ENCODE data around the gene SNF8. TPM values are rescaled to one million over a fixed set of nuclear protein-coding genes. Genes with fewer than 3 reads are reported as not detected.

Gene SNF8, protein sequence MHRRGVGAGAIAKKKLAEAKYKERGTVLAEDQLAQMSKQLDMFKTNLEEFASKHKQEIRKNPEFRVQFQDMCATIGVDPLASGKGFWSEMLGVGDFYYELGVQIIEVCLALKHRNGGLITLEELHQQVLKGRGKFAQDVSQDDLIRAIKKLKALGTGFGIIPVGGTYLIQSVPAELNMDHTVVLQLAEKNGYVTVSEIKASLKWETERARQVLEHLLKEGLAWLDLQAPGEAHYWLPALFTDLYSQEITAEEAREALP
- total RNA-seq (70.3 TPM), polyA plus RNA-seq (100 to 1,000 TPM; 107 to 125 (median 120) TPM)

DNA sequence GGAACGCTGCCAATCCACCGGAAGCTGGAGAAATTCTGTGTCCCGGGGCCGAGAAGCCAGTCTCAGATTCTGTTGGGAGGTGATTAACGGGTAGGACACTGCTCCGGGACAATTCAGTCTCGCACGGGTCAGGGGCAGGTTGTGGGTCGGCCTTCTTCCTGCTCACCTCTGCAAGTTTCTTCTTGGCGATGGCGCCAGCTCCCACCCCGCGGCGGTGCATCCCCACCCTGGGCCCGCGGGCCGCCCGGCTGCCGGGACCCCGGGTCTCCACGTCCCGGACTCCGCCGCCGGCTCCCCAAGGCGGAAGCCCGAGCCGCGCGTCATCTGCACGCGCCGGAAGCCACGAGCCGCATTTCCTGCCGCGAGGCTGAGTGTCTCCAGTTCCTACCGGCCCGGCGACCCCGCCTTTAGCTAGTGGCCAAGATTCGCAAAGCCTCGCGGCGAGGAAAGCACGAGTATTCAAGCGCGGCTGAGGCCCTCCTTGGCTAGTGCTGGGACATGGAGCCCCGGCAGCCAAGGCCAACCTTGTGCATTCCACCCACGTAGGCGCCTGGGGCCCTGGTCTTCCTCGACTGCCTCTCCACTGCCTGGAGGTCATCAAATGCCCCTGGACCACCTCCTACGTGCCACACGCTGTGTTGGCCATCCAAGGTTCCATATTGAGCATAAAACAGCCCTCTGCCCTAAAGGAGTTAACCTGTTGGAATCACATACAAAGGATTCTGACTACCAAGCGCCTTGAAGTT is at the start of gene SNF8:
Gene SNF8, minus strand, starts transcription at position 328 of the 746 bp plus-strand sequence. Its CDS starts 108 bp downstream, at position 220.
- Mint-ChIP-seq H3K4me3 (peak within 1 kb of the TSS; percentile 96 to 99 (median 97)), H3K27ac (peak within 1 kb of the TSS; percentile 89 to 98 (median 96)), H3K9me3 (peaks cover 0 to 2% (median 0%) of the 10 kb centered on the region in 7 donors), H3K4me1 (peaks cover 0 to 27% (median 12%) of the 10 kb centered on the region in 4 donors), H3K27me3 (peaks cover 7% of the 10 kb centered on the region), H3K36me3 (peaks cover 6% of the 10 kb centered on the region)
- ATAC-seq (ENCODE audit: low read depth in 2 of 2) (peak; percentile 95 to 97), DNase-seq (peak; percentile 86 to 94 (median 91))
- peak within 1 kb of the TSS; percentile 97 for H3K4me3 ChIP-seq (ENCODE audit: low read depth, low read length)
- H3K36me3 ChIP-seq (ENCODE audit: control insufficient read depth, insufficient read depth, low read length): peaks cover 14% of the 10 kb centered on the region
- H3K27me3 ChIP-seq (ENCODE audit: control insufficient read depth, insufficient read depth, low read length): no peaks in the 10 kb centered on the region
- peaks cover 23% of the 10 kb centered on the region for H3K4me1 ChIP-seq (ENCODE audit: control insufficient read depth, insufficient read depth, low read length, poor library complexity, severe bottlenecking)
- H3K9me3 ChIP-seq (ENCODE audit: control insufficient read depth in 2 of 2, low read length in 2 of 2): no peaks in the 10 kb centered on the region
- H3K27ac ChIP-seq (ENCODE audit: insufficient read depth, low read length, poor library complexity, severe bottlenecking): peak within 1 kb of the TSS; percentile 85

DNA sequence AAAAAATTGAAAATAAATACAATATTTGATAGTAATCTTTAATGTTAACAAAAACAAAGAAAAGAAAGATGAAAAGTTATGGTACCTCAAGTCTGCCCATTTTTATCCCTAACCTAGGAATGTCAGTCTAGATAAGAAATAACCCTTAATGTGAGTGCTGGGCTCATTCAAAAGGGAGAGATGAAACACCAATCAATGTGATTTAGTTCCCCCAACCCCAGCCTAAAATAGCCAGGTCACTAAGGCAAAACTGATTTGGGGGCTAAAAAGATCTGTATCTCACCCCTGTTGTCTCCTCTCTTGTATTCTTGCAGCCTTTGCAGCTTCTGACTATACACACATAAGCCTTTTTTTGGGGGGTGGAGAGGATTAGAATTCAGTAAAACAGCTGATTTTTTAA is 49.3 kb upstream of the SNF8 start:
- Histone ChIP-seq H3K9me3 (ENCODE audit: control insufficient read depth in 2 of 2, low read length in 2 of 2) (no peaks in the 10 kb centered on the region), H3K27ac (ENCODE audit: insufficient read depth, low read length, poor library complexity, severe bottlenecking) (no peak overlapping the region), H3K4me3 (ENCODE audit: low read depth, low read length) (no peak overlapping the region), H3K36me3 (ENCODE audit: control insufficient read depth, insufficient read depth, low read length) (no peaks in the 10 kb centered on the region), H3K4me1 (ENCODE audit: control insufficient read depth, insufficient read depth, low read length, poor library complexity, severe bottlenecking) (peaks cover 36% of the 10 kb centered on the region), H3K27me3 (ENCODE audit: control insufficient read depth, insufficient read depth, low read length) (peaks cover 48% of the 10 kb centered on the region)
- ATAC-seq (ENCODE audit: low read depth in 2 of 2) (no peak), DNase-seq (no peak)
- peaks cover 0 to 10% (median 0%) of the 10 kb centered on the region in 7 donors for H3K9me3 Mint-ChIP-seq
- peaks cover 79% of the 10 kb centered on the region for H3K27me3 Mint-ChIP-seq
- H3K4me3 Mint-ChIP-seq: no peak overlapping the region
- H3K27ac Mint-ChIP-seq: no peak overlapping the region
- peaks cover 0 to 33% (median 18%) of the 10 kb centered on the region in 4 donors for H3K4me1 Mint-ChIP-seq
- H3K36me3 Mint-ChIP-seq: no peaks in the 10 kb centered on the region

DNA sequence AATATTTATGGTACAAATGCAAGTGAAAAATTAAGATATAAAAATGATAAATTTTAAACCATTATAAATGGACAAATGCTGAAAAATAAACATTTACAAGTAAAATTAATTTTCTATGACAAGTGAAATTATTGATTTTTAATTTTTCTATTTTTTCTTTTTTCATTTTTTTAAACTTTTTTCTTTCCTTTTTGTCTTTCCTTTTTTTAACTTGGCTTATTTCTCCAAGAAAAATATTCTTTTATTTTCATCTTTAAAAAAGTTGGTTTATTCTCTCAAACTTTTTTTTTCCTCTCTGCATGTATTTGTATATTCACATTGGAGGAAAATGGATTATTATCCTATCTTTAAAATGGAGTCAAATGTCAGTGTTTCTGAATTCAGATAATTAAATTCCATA is 48.7 kb upstream of the SNF8 start:
- no peaks in the 10 kb centered on the region for H3K9me3 ChIP-seq (ENCODE audit: control insufficient read depth in 2 of 2, low read length in 2 of 2)
- DNase-seq (no peak), ATAC-seq (ENCODE audit: low read depth in 2 of 2) (no peak)
- peaks cover 72% of the 10 kb centered on the region for H3K27me3 Mint-ChIP-seq
- H3K27ac ChIP-seq (ENCODE audit: insufficient read depth, low read length, poor library complexity, severe bottlenecking): no peak overlapping the region
- no peaks in the 10 kb centered on the region for H3K36me3 Mint-ChIP-seq
- no peak overlapping the region for H3K27ac Mint-ChIP-seq
- peaks cover 0 to 28% (median 15%) of the 10 kb centered on the region in 4 donors for H3K4me1 Mint-ChIP-seq
- no peak overlapping the region for H3K4me3 Mint-ChIP-seq
- H3K36me3 ChIP-seq (ENCODE audit: control insufficient read depth, insufficient read depth, low read length): no peaks in the 10 kb centered on the region
- no peak overlapping the region for H3K4me3 ChIP-seq (ENCODE audit: low read depth, low read length)
- peaks cover 44% of the 10 kb centered on the region for H3K27me3 ChIP-seq (ENCODE audit: control insufficient read depth, insufficient read depth, low read length)
- peaks cover 0 to 10% (median 0%) of the 10 kb centered on the region in 7 donors for H3K9me3 Mint-ChIP-seq
- peaks cover 31% of the 10 kb centered on the region for H3K4me1 ChIP-seq (ENCODE audit: control insufficient read depth, insufficient read depth, low read length, poor library complexity, severe bottlenecking)

DNA sequence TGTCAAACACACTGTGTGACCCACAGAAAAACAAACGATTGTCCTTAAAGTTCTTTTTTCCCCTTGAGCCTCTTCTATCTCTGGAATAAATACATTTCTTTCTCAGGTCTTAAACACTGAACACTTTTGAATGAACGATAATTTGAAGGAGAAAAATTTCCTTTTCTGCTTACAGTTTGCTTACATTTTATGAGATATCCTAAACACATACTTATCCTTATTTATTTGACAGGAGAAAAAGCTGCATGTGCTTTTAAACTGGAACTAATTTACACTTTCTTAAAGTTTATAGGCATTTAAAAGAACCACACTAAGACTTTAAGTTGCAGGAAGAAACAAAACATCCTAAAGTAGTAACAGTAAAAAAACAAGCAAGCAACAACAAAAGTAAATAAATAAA is 47.8 kb upstream of the SNF8 start:
- Histone ChIP-seq H3K27me3 (ENCODE audit: control insufficient read depth, insufficient read depth, low read length) (peaks cover 42% of the 10 kb centered on the region), H3K4me3 (ENCODE audit: low read depth, low read length) (no peak overlapping the region), H3K9me3 (ENCODE audit: control insufficient read depth in 2 of 2, low read length in 2 of 2) (no peaks in the 10 kb centered on the region), H3K36me3 (ENCODE audit: control insufficient read depth, insufficient read depth, low read length) (no peaks in the 10 kb centered on the region), H3K27ac (ENCODE audit: insufficient read depth, low read length, poor library complexity, severe bottlenecking) (no peak overlapping the region), H3K4me1 (ENCODE audit: control insufficient read depth, insufficient read depth, low read length, poor library complexity, severe bottlenecking) (peaks cover 23% of the 10 kb centered on the region)
- H3K9me3 Mint-ChIP-seq: peaks cover 0 to 6% (median 0%) of the 10 kb centered on the region in 7 donors
- peaks cover 64% of the 10 kb centered on the region for H3K27me3 Mint-ChIP-seq
- H3K36me3 Mint-ChIP-seq: no peaks in the 10 kb centered on the region
- ATAC-seq (ENCODE audit: low read depth in 2 of 2): no peak
- peaks cover 0 to 19% (median 13%) of the 10 kb centered on the region in 4 donors for H3K4me1 Mint-ChIP-seq
- no peak overlapping the region for H3K27ac Mint-ChIP-seq
- H3K4me3 Mint-ChIP-seq: no peak overlapping the region
- no peak for DNase-seq

DNA sequence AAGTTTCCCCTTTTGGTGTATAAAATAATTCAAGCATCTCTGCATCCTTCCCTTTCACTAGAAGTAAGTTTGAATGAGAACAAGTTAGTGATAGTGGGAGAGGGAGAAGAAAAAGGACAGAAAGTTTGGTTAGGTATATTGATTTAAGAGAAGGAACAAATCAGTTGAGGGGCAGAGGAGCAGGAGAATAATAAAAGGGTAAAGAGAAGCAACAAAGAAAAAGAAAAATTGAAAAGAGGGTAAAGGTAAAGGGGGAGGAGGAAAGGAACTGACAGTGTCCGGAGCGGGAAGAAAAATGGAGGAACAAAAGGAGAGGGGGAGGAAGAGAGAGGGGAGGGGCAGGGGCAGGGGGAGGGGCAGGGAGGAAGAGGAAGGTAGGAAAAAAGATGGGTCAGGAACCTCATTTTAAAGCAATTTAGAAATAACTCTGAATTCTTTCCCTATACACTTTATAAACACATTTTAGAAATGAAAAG is 46.3 kb upstream of the SNF8 start:
- Mint-ChIP-seq H3K27ac (no peak overlapping the region), H3K36me3 (no peaks in the 10 kb centered on the region), H3K27me3 (peaks cover 50% of the 10 kb centered on the region), H3K4me1 (peaks cover 0 to 10% (median 8%) of the 10 kb centered on the region in 4 donors), H3K4me3 (no peak overlapping the region), H3K9me3 (peaks cover 0 to 6% (median 0%) of the 10 kb centered on the region in 7 donors)
- Histone ChIP-seq H3K27me3 (ENCODE audit: control insufficient read depth, insufficient read depth, low read length) (peaks cover 39% of the 10 kb centered on the region), H3K27ac (ENCODE audit: insufficient read depth, low read length, poor library complexity, severe bottlenecking) (no peak overlapping the region), H3K4me1 (ENCODE audit: control insufficient read depth, insufficient read depth, low read length, poor library complexity, severe bottlenecking) (peaks cover 7% of the 10 kb centered on the region), H3K4me3 (ENCODE audit: low read depth, low read length) (no peak overlapping the region), H3K9me3 (ENCODE audit: control insufficient read depth in 2 of 2, low read length in 2 of 2) (no peaks in the 10 kb centered on the region), H3K36me3 (ENCODE audit: control insufficient read depth, insufficient read depth, low read length) (no peaks in the 10 kb centered on the region)
- ATAC-seq (ENCODE audit: low read depth in 2 of 2): no peak
- no peak for DNase-seq

DNA sequence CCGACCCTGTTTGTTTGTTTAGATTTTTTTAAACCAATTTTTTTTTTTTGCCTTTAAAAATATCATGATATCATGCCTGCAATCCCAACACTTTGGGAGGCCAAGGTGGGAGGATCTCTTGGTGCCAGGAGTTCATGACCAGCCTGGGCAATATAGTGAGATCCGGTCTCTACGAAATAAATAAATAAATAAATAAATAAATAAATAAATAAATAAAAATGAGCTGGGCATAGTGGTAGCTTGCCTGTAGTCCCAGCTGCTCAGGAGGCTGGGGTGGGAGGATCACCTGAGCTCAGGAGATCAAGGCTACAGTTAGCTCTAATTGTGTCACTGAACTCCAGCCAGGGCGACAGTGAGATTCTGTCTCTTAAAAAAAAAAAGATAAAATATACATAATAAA is 44.5 kb upstream of the SNF8 start:
- H3K27ac Mint-ChIP-seq: no peak overlapping the region
- no peak overlapping the region for H3K4me3 ChIP-seq (ENCODE audit: low read depth, low read length)
- H3K36me3 Mint-ChIP-seq: no peaks in the 10 kb centered on the region
- H3K4me3 Mint-ChIP-seq: no peak overlapping the region
- H3K4me1 ChIP-seq (ENCODE audit: control insufficient read depth, insufficient read depth, low read length, poor library complexity, severe bottlenecking): no peaks in the 10 kb centered on the region
- peaks cover 0 to 4% (median 0%) of the 10 kb centered on the region in 7 donors for H3K9me3 Mint-ChIP-seq
- ATAC-seq (ENCODE audit: low read depth in 2 of 2): no peak
- peaks cover 25% of the 10 kb centered on the region for H3K27me3 ChIP-seq (ENCODE audit: control insufficient read depth, insufficient read depth, low read length)
- DNase-seq: no peak
- peaks cover 0 to 2% (median 0%) of the 10 kb centered on the region in 4 donors for H3K4me1 Mint-ChIP-seq
- no peaks in the 10 kb centered on the region for H3K9me3 ChIP-seq (ENCODE audit: control insufficient read depth in 2 of 2, low read length in 2 of 2)
- peaks cover 34% of the 10 kb centered on the region for H3K27me3 Mint-ChIP-seq
- H3K36me3 ChIP-seq (ENCODE audit: control insufficient read depth, insufficient read depth, low read length): no peaks in the 10 kb centered on the region
- no peak overlapping the region for H3K27ac ChIP-seq (ENCODE audit: insufficient read depth, low read length, poor library complexity, severe bottlenecking)

DNA sequence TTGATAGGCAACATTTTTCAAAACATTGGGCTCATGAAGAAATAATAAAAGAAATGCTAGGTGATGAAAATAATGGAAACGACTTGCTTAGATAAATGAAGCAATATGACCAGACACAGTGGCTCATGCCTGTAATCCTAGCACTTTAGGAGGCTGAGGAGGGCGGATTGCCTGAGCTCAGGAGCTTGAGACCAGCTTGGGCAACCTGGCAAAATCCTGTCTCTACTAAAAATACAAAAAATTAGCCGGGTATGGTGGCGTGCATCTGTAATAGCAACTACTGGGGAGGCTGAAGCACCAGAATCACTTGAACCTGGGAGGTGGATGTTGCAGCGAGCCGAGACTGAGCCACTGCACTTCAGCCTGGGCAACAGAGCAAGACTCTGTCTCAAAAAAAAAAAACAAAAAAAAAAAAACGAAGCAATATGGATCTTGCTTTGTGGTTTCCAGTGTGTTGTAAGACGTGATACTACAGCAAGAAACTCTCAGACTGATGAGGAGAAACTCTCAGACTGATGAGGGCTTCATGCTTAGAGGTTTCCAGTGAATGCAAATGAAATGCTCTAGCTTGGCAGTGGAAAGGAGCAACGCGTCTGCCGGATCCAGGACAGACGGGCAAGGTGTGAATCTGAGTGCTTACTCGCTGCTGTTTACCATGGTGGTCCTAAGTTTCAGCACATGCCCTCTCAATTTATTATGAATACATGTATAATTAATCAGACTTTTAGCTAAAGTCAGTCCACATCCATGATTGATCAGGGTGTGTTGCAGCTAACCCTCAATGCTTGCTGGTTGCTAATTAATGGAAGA is 41.0 kb upstream of the SNF8 start:
- Histone ChIP-seq H3K4me1 (ENCODE audit: control insufficient read depth, insufficient read depth, low read length, poor library complexity, severe bottlenecking) (no peaks in the 10 kb centered on the region), H3K4me3 (ENCODE audit: low read depth, low read length) (no peak overlapping the region), H3K9me3 (ENCODE audit: control insufficient read depth in 2 of 2, low read length in 2 of 2) (no peaks in the 10 kb centered on the region), H3K27me3 (ENCODE audit: control insufficient read depth, insufficient read depth, low read length) (peaks cover 5% of the 10 kb centered on the region), H3K27ac (ENCODE audit: insufficient read depth, low read length, poor library complexity, severe bottlenecking) (no peak overlapping the region), H3K36me3 (ENCODE audit: control insufficient read depth, insufficient read depth, low read length) (no peaks in the 10 kb centered on the region)
- DNase-seq (no peak), ATAC-seq (ENCODE audit: low read depth in 2 of 2) (no peak)
- no peak overlapping the region for H3K4me3 Mint-ChIP-seq
- H3K4me1 Mint-ChIP-seq: no peaks in the 10 kb centered on the region
- no peak overlapping the region for H3K27ac Mint-ChIP-seq
- peaks cover 21% of the 10 kb centered on the region for H3K27me3 Mint-ChIP-seq
- no peaks in the 10 kb centered on the region for H3K36me3 Mint-ChIP-seq
- H3K9me3 Mint-ChIP-seq: peaks cover 0 to 6% (median 0%) of the 10 kb centered on the region in 7 donors
